ENCODE measurements around the gene KDM8. TPM values are rescaled to one million over a fixed set of nuclear protein-coding genes. Genes with fewer than 3 reads are reported as not detected.
A peak's percentile ranks its signal among the peaks of the same experiment; 100 is the strongest.

KDM8 gene
- total RNA-seq, 1 experiment from 2014 or later, result 5.3 TPM

GRCh38 chr16:27270349-27270748, 67.0 kb downstream of the KDM8 start:
- no peaks in the 10 kb centered on the region for H3K9me3 ChIP-seq (ENCODE audit: control insufficient read depth in 1 of 2, insufficient read depth in 1 of 2, low read depth in 1 of 2, low read length in 2 of 2)
- intact Hi-C loops (cut with micrococcal nuclease), result no loop called here
- ATAC-seq (no peak), DNase-seq (ENCODE audit: low read depth, low spot score) (no peak)
- CTCF ChIA-PET, result no interaction called here
- H3K27me3 ChIP-seq (ENCODE audit: insufficient read depth, low read length), result no peaks in the 10 kb centered on the region
- no peaks in the 10 kb centered on the region for H4K20me1 ChIP-seq (ENCODE audit: insufficient read depth)
- peak overlapping the region; percentile 87; the same call in 1 of the 2 replicates for H3K4me2 ChIP-seq (ENCODE audit: low read length)
- RAD21 ChIA-PET (ENCODE audit: low non-redundant PET in 1 of 2, low total read pairs in 2 of 2, uncharacterized antibody in 2 of 2, unreplicated experiment in 2 of 2), result no interaction called here
- H3K27ac ChIP-seq (ENCODE audit: low read depth, low read length), result no peak overlapping the region
- no peak overlapping the region for H3K4me3 ChIP-seq (replicated peaks in 1 of 2; ENCODE audit: low read depth in 1 of 2, low read length in 2 of 2)
- H3K79me2 ChIP-seq (ENCODE audit: insufficient read depth, low read length), result peaks cover 17% of the 10 kb centered on the region; the same call in 1 of the 2 replicates
- BruUV-seq (replicated peaks), result no TSS peak
- TF ChIP-seq CEBPB (IDR thresholded peaks at IDR 0.05; ENCODE audit: low read depth) (no peak), TCF7L2 (IDR thresholded peaks at IDR 0.05; ENCODE audit: borderline replicate concordance, extremely low read depth, insufficient read depth, insufficient read length) (no peak), RAD21 (IDR thresholded peaks at IDR 0.05; ENCODE audit: low read depth) (no peak), CTCF (IDR thresholded peaks at IDR 0.05 in 2 of 3, conservative IDR thresholded peaks at IDR 0.05 in 1 of 3; ENCODE audit: borderline replicate concordance in 1 of 3, insufficient read depth in 1 of 3, low read depth in 2 of 3, low read length in 2 of 3) (no peak), ELF1 (IDR thresholded peaks at IDR 0.05; ENCODE audit: borderline replicate concordance, low read depth) (no peak), POLR2A (IDR thresholded peaks at IDR 0.05; ENCODE audit: borderline replicate concordance, extremely low read depth, insufficient read depth, insufficient read length) (no peak), POLR2AphosphoS5 (IDR thresholded peaks at IDR 0.05; ENCODE audit: low read depth, low read length) (no peak), FOSL1 (IDR thresholded peaks at IDR 0.05; ENCODE audit: low read depth) (no peak), SRF (IDR thresholded peaks at IDR 0.05; ENCODE audit: low read depth) (no peak), SP1 (IDR thresholded peaks at IDR 0.05; ENCODE audit: low read depth) (no peak), EGR1 (IDR thresholded peaks at IDR 0.05; ENCODE audit: low read depth) (no peak), ZFX (IDR thresholded peaks at IDR 0.05) (no peak), ZNF274 (IDR thresholded peaks at IDR 0.05; ENCODE audit: low read depth, low read length) (no peak)
- TF ChIP-seq, protein P1, sequence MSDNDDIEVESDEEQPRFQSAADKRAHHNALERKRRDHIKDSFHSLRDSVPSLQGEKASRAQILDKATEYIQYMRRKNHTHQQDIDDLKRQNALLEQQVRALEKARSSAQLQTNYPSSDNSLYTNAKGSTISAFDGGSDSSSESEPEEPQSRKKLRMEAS (IDR thresholded peaks at IDR 0.05), result no peak
- TF ChIP-seq, protein P2, sequence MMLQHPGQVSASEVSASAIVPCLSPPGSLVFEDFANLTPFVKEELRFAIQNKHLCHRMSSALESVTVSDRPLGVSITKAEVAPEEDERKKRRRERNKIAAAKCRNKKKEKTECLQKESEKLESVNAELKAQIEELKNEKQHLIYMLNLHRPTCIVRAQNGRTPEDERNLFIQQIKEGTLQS (IDR thresholded peaks at IDR 0.05), result no peak
- H3K4me1 ChIP-seq (ENCODE audit: control insufficient read depth in 1 of 2, insufficient read depth in 2 of 2, low read length in 2 of 2), result peaks cover 28 to 77% of the 10 kb centered on the region in 2 experiments
- H3K36me3 ChIP-seq (ENCODE audit: control insufficient read depth in 1 of 2, insufficient read depth in 2 of 2, low read length in 2 of 2), result no peaks in the 10 kb centered on the region
- no peaks in the 10 kb centered on the region for H3K9me2 ChIP-seq (ENCODE audit: insufficient read depth)
- POLR2A ChIA-PET, result no interaction called here
- H3K9ac ChIP-seq (ENCODE audit: low read length), result no peak overlapping the region
- no peak overlapping the region for H2AFZ ChIP-seq (ENCODE audit: low read depth, low read length, poor library complexity, severe bottlenecking)

Other genes starting within 250 kb of the KDM8 start
- not detected for gene C16orf82, start 136.6 kb upstream of the KDM8 start, total RNA-seq (2021; ENCODE audit: unreplicated experiment)
- gene NSMCE1, start 65.2 kb downstream of the KDM8 start, total RNA-seq (2021; ENCODE audit: unreplicated experiment), result 85.6 TPM
- 29.6 TPM for gene IL4R, start 110.4 kb downstream of the KDM8 start, total RNA-seq (2021; ENCODE audit: unreplicated experiment)
- gene IL21R, start 198.6 kb downstream of the KDM8 start, total RNA-seq (2021; ENCODE audit: unreplicated experiment), result 1.2 TPM

Data from HCT116 (cell line).